H1 (cell line): ENCODE measurements around the gene MIGA1. TPM values are rescaled to one million over a fixed set of nuclear protein-coding genes. Genes with fewer than 3 reads are reported as not detected.

ENCODE experiments used
- CTCF ChIA-PET: fragments of 300-600 bp; sonication (Branson Sonifier 250); formaldehyde crosslinking; loops from one replicate; lab custom pipeline; 2021; ENCODE audit not compliant: partially characterized antibody; lab: Charles Lee
- POLR2A ChIA-PET: fragments of 300-600 bp; sonication (Branson Sonifier 250); formaldehyde crosslinking; loops from one replicate; lab custom pipeline; 2021; ENCODE audit warnings: inconsistent platforms; ENCODE audit not compliant: partially characterized antibody; lab: Charles Lee
- DNase-seq, 2 experiments: peaks; one replicate each; pipeline versions ENCODE4 v3.0.0 to v3.0.0-alpha.2; 2010 to 2022; ENCODE audit warnings: low spot score in 2 of 2, low read depth in 1 of 2, mixed read lengths in 1 of 2
- FAIRE-seq: peaks from 2 replicates; lab custom pipeline; 2011; peaks lifted over from hg19 to GRCh38; lab: Jason Lieb, UNC
- H2AFZ ChIP-seq: 2 replicates; pipeline ENCODE4 v1.8.1; 2012; ENCODE audit warnings: low read length, inconsistent platforms
- H2AK5ac ChIP-seq: 2 replicates; pipeline ENCODE4 v1.6.1; 2013; ENCODE audit warnings: low read depth, low read length
- H2BK120ac ChIP-seq: replicated peaks from 2 replicates; pipeline ENCODE3; 2013; ENCODE audit warnings: low read depth, low read length, inconsistent platforms
- H2BK12ac ChIP-seq: 2 replicates; pipeline ENCODE4 v1.6.1; 2013; ENCODE audit warnings: low read depth, low read length
- H2BK15ac ChIP-seq: 2 replicates; pipeline ENCODE4 v1.6.1; 2013; ENCODE audit warnings: low read length
- H2BK20ac ChIP-seq: 2 replicates; pipeline ENCODE4 v1.6.1; 2013; ENCODE audit warnings: low read length
- H2BK5ac ChIP-seq: 2 replicates; pipeline ENCODE4 v1.6.1; 2013; ENCODE audit warnings: low read depth, low read length
- H3K14ac ChIP-seq: 2 replicates; pipeline ENCODE4 v1.6.1; 2013; ENCODE audit warnings: inconsistent platforms; ENCODE audit not compliant: insufficient read length
- H3K18ac ChIP-seq: 2 replicates; pipeline ENCODE4 v1.6.1; 2013; ENCODE audit warnings: low read length; ENCODE audit errors: extremely low read depth
- H3K23ac ChIP-seq: 2 replicates; pipeline ENCODE4 v1.6.1; 2013; ENCODE audit warnings: inconsistent platforms; ENCODE audit not compliant: insufficient read length
- H3K23me2 ChIP-seq: 2 replicates; pipeline ENCODE4 v1.6.1; 2013; ENCODE audit warnings: low read depth, low read length
- H3K27ac ChIP-seq: 2 replicates; pipeline ENCODE4 v1.6.1; 2011; ENCODE audit warnings: low read depth, low read length, inconsistent platforms
- H3K27me3 ChIP-seq, 4 experiments: replicated peaks in 1 of 4; 1 replicate in 1 of 4; 2 replicates in 3 of 4; pipeline versions ENCODE4 v1.6.1 to v1.8.1; 2011 to 2013; ENCODE audit warnings: low read length in 3 of 4, mild to moderate bottlenecking in 3 of 4, inconsistent platforms in 2 of 4, mixed read lengths in 2 of 4, moderate library complexity in 1 of 4; ENCODE audit not compliant: control insufficient read depth in 3 of 4, insufficient read depth in 3 of 4; ENCODE audit errors: extremely low read depth in 1 of 4
- H3K36me3 ChIP-seq, 4 experiments: 2 replicates each; pipeline versions ENCODE4 v1.6.1 to v1.8.1; 2011 to 2013; ENCODE audit warnings: mild to moderate bottlenecking in 4 of 4, low read length in 3 of 4, moderate library complexity in 2 of 4, control low read depth in 1 of 4, inconsistent platforms in 1 of 4; ENCODE audit not compliant: insufficient read depth in 4 of 4, control insufficient read depth in 2 of 4
- H3K4ac ChIP-seq: replicated peaks from 2 replicates; pipeline ENCODE3; 2013; ENCODE audit warnings: low read length, low read depth, mixed read lengths, inconsistent platforms; ENCODE audit not compliant: insufficient read length
- H3K4me1 ChIP-seq, 4 experiments: replicated peaks in 1 of 4; 1 replicate in 1 of 4; 2 replicates in 3 of 4; pipeline versions ENCODE4 v1.6.1 to v1.8.1; 2011 to 2013; ENCODE audit warnings: low read length in 3 of 4, inconsistent platforms in 2 of 4, mixed read lengths in 1 of 4; ENCODE audit not compliant: insufficient read depth in 4 of 4, control insufficient read depth in 3 of 4
- H3K4me2 ChIP-seq, 2 experiments: 2 replicates each; pipeline versions ENCODE4 v1.6.1 to v1.8.1; 2011 to 2013; ENCODE audit warnings: low read depth in 2 of 2, low read length in 2 of 2, control low read depth in 1 of 2, inconsistent platforms in 1 of 2, mild to moderate bottlenecking in 1 of 2; ENCODE audit not compliant: insufficient read depth in 1 of 2
- H3K4me3 ChIP-seq, 4 experiments: fragments of 200-600, 300-600 bp in 1 of 4; sonication (generic), shearing (Covaris generic), sonication (Bioruptor Twin) in 1 of 4; 2 replicates each; pipeline versions ENCODE4 v1.5.1 to v1.8.1; 2011 to 2016; ENCODE audit warnings: low read length in 4 of 4, low read depth in 3 of 4, control low read depth in 2 of 4, inconsistent platforms in 2 of 4, mild to moderate bottlenecking in 2 of 4, mixed read lengths in 1 of 4, moderate library complexity in 1 of 4; ENCODE audit not compliant: insufficient read depth in 2 of 4; ENCODE audit errors: extremely low read depth in 1 of 4
- H3K56ac ChIP-seq: replicated peaks from 2 replicates; pipeline ENCODE3; 2013; ENCODE audit warnings: low read depth, mild to moderate bottlenecking, mixed read lengths, low read length, inconsistent platforms; ENCODE audit not compliant: insufficient read length
- H3K79me1 ChIP-seq: 2 replicates; pipeline ENCODE4 v1.6.1; 2013; ENCODE audit warnings: low read depth, low read length, control low read depth
- H3K79me2 ChIP-seq, 2 experiments: 2 replicates each; pipeline versions ENCODE4 v1.6.1 to v1.8.1; 2012 to 2013; ENCODE audit warnings: low read length in 2 of 2, mild to moderate bottlenecking in 2 of 2, inconsistent platforms in 1 of 2; ENCODE audit not compliant: insufficient read depth in 2 of 2, control insufficient read depth in 1 of 2
- H3K9ac ChIP-seq, 4 experiments: replicated peaks in 1 of 4; 1 replicate in 1 of 4; 2 replicates in 3 of 4; pipeline versions ENCODE4 v1.6.1 to v1.8.1; 2011 to 2013; ENCODE audit warnings: low read depth in 3 of 4, low read length in 3 of 4, control low read depth in 2 of 4, mild to moderate bottlenecking in 2 of 4, moderate library complexity in 2 of 4, inconsistent platforms in 1 of 4; ENCODE audit errors: extremely low read depth in 1 of 4
- H3K9me3 ChIP-seq, 2 experiments: 2 replicates each; pipeline versions ENCODE4 v1.6.1 to v1.8.1; 2012 to 2013; ENCODE audit warnings: mild to moderate bottlenecking in 2 of 2, moderate library complexity in 2 of 2, control low read depth in 1 of 2, inconsistent platforms in 1 of 2, low read depth in 1 of 2, low read length in 1 of 2, mixed read lengths in 1 of 2; ENCODE audit not compliant: insufficient read depth in 2 of 2
- H4K20me1 ChIP-seq, 2 experiments: replicated peaks in 1 of 2; 2 replicates each; pipeline versions ENCODE3 to v1.8.1; 2011 to 2013; ENCODE audit warnings: inconsistent platforms in 2 of 2, low read length in 2 of 2, mild to moderate bottlenecking in 1 of 2; ENCODE audit not compliant: insufficient read depth in 2 of 2, control insufficient read depth in 1 of 2
- H4K5ac ChIP-seq: 2 replicates; pipeline ENCODE4 v1.6.1; 2013; ENCODE audit warnings: low read length, low read depth, mixed read lengths, inconsistent platforms; ENCODE audit not compliant: insufficient read length
- H4K8ac ChIP-seq: 2 replicates; pipeline ENCODE4 v1.8.0; 2013; ENCODE audit warnings: mild to moderate bottlenecking, moderate library complexity, low read length, inconsistent platforms; ENCODE audit not compliant: insufficient read depth; ENCODE audit errors: extremely low read depth
- H4K91ac ChIP-seq: replicated peaks from 2 replicates; pipeline ENCODE3; 2013; ENCODE audit warnings: low read length, mixed read lengths, inconsistent platforms; ENCODE audit not compliant: insufficient read length
- CTCF ChIP-seq, 3 experiments: IDR thresholded peaks; 1 replicate in 2 of 3; 2 replicates in 1 of 3; pipeline versions ENCODE4 v1.5.1 to v1.6.1; 2011; ENCODE audit warnings: low read length in 3 of 3, mild to moderate bottlenecking in 3 of 3, inconsistent platforms in 2 of 3, low read depth in 1 of 3, moderate library complexity in 1 of 3; ENCODE audit not compliant: insufficient read depth in 1 of 3; ENCODE audit errors: control extremely low read depth in 1 of 3
- FOSL1 ChIP-seq: IDR thresholded peaks from 2 replicates; pipeline ENCODE4 v1.6.1; 2011; ENCODE audit warnings: mild to moderate bottlenecking, low read depth, low read length, moderate library complexity; ENCODE audit not compliant: insufficient read depth
- POLR2A ChIP-seq, 2 experiments: IDR thresholded peaks; 1 replicate in 1 of 2; 2 replicates in 1 of 2; pipeline ENCODE4 v1.6.1; 2011; ENCODE audit warnings: low read depth in 2 of 2, low read length in 2 of 2, mild to moderate bottlenecking in 2 of 2; ENCODE audit errors: control extremely low read depth in 1 of 2
- WGBS, 2 experiments: shearing (Covaris generic) in 1 of 2; methylation state at CpG; one replicate each; pipeline versions ENCODE4 v1.1.6 to v1.1.7; 2013 to 2015; ENCODE audit warnings: low lambda C conversion rate in 2 of 2, mixed read lengths in 2 of 2, inconsistent platforms in 1 of 2, low coverage in 1 of 2, missing lambda C conversion rate in 1 of 2; ENCODE audit not compliant: insufficient replicate concordance in 2 of 2, insufficient coverage in 1 of 2, insufficient read length in 1 of 2; ENCODE audit errors: extremely low coverage in 1 of 2, missing lambda C conversion rate in 1 of 2; 5-methylcytosine and 5-hydroxymethylcytosine counted together
- polyA plus RNA-seq, 7 experiments: library from polyadenylated mRNA; depleted of rRNA in 3 of 7; stranded (reverse) in 5 of 7; unstranded in 2 of 7; fragments of >200 nt in 5 of 7; fragments of 200-250 nt in 2 of 7; gene quantifications; 1 replicate in 5 of 7; 2 replicates in 1 of 7; 4 replicates in 1 of 7; pipeline versions ENCODE4 v1.2.1 to v1.2.3, GENCODE V29; 2011 to 2013; ENCODE audit warnings: missing spikeins in 2 of 7, mixed read lengths in 2 of 7
- total RNA-seq: library from RNA; stranded (reverse); fragmentation: NEBNext Ultra II Directional; extraction: Animal tissue kit (Norgen Biotek cat#: 25700); gene quantifications from 2 replicates; pipeline ENCODE4 v1.2.1, GENCODE V29; 2021

MIGA1 gene
- total and polyA plus RNA-seq, 2 of the 8 experiments (the other 6 are each of a cell fraction or from before 2014, with no cell fraction given): 0.95 to 7.0 TPM

- H2BK20ac ChIP-seq: no peak overlapping the region
- H3K27me3 ChIP-seq: no peaks in the 10 kb centered on the region
- no peak overlapping the region for H4K91ac ChIP-seq
- H3K4me2 ChIP-seq: no peak overlapping the region
- no peak overlapping the region for H2AK5ac ChIP-seq
- H3K4me3 ChIP-seq: no peak overlapping the region
- no peak overlapping the region for H2BK12ac ChIP-seq
- no peaks in the 10 kb centered on the region for H3K9me3 ChIP-seq
- TF ChIP-seq FOSL1 (no peak), CTCF (IDR thresholded peaks at IDR 0.05; ENCODE audit: control extremely low read depth in 1 of 3, insufficient read depth in 1 of 3, low read depth in 1 of 3, low read length in 3 of 3) (no peak), POLR2A (IDR thresholded peaks at IDR 0.05; ENCODE audit: control extremely low read depth in 1 of 2, low read depth in 2 of 2, low read length in 2 of 2) (no peak)
- POLR2A ChIA-PET: no interaction called here
- H3K23ac ChIP-seq: no peak overlapping the region
- H3K23me2 ChIP-seq: no peaks in the 10 kb centered on the region
- WGBS, 2 experiments: 88% methylated on average over 4 of the region's 4 CpGs; no CpG with 5 or more reads in 1 of the 2 experiments
- no peak overlapping the region for H2BK120ac ChIP-seq
- H2BK15ac ChIP-seq: no peak overlapping the region
- no peak overlapping the region for H3K14ac ChIP-seq
- H3K4ac ChIP-seq: no peak overlapping the region
- H3K4me1 ChIP-seq: no peaks in the 10 kb centered on the region
- H3K79me1 ChIP-seq: no peaks in the 10 kb centered on the region
- no peak overlapping the region for H4K8ac ChIP-seq
- no peaks in the 10 kb centered on the region for H3K36me3 ChIP-seq
- no peak overlapping the region for H4K5ac ChIP-seq
- H3K27ac ChIP-seq: no peak overlapping the region
- no peaks in the 10 kb centered on the region for H3K79me2 ChIP-seq
- H2AFZ ChIP-seq: no peak overlapping the region
- H4K20me1 ChIP-seq: no peaks in the 10 kb centered on the region
- DNase-seq (no peak), FAIRE-seq (no peak)
- no peak overlapping the region for H3K9ac ChIP-seq
- no peak overlapping the region for H2BK5ac ChIP-seq
- no peak overlapping the region for H3K18ac ChIP-seq
- CTCF ChIA-PET: no interaction called here
- H3K56ac ChIP-seq: no peak overlapping the region
Observed at GRCh38 chr1:77831566-77831965, 52.1 kb downstream of the MIGA1 start.
